ENCODE data around the gene TGFB1.

TGFB1 gene

GRCh38 chr19:41339936-41340335, 13.8 kb downstream of the TGFB1 start:
- no peak for DNase-seq

- no peak for DNase-seq
Measured at GRCh38 chr19:41335467-41335866, 18.3 kb downstream of the TGFB1 start.

GRCh38 chr19:41334793-41335192, 18.9 kb downstream of the TGFB1 start:
- no peak for DNase-seq

GRCh38 chr19:41332468-41332867, 21.3 kb downstream of the TGFB1 start:
- DNase-seq, result no peak

- no peak for DNase-seq
Measured at GRCh38 chr19:41332000-41332399, 21.7 kb downstream of the TGFB1 start.

- no peak for DNase-seq
Measured at GRCh38 chr19:41330946-41331678, 22.6 kb downstream of the TGFB1 start.

GRCh38 chr19:41330481-41330880, 23.2 kb downstream of the TGFB1 start:
- DNase-seq, result no peak

- DNase-seq, result no peak
Measured at GRCh38 chr19:41328842-41329225, 24.9 kb downstream of the TGFB1 start.

- DNase-seq, result no peak
Measured at GRCh38 chr19:41328157-41328841, 25.4 kb downstream of the TGFB1 start.

GRCh38 chr19:41327576-41328156, 26.1 kb downstream of the TGFB1 start:
- peak; percentile 90 for DNase-seq

GRCh38 chr19:41327076-41327575, 26.6 kb downstream of the TGFB1 start:
- no peak for DNase-seq

GRCh38 chr19:41325947-41326706, 27.6 kb downstream of the TGFB1 start:
- no peak for DNase-seq

- no peak for DNase-seq
Measured at GRCh38 chr19:41325640-41325946, 28.1 kb downstream of the TGFB1 start.

- DNase-seq, result no peak
Measured at GRCh38 chr19:41324921-41325639, 28.6 kb downstream of the TGFB1 start.

- DNase-seq, result no peak
Measured at GRCh38 chr19:41324231-41324702, 29.5 kb downstream of the TGFB1 start.

- DNase-seq, result no peak
Measured at GRCh38 chr19:41323430-41324125, 30.1 kb downstream of the TGFB1 start.

- no peak for DNase-seq
Measured at GRCh38 chr19:41323023-41323422, 30.7 kb downstream of the TGFB1 start.

- no peak for DNase-seq
Measured at GRCh38 chr19:41322451-41322850, 31.3 kb downstream of the TGFB1 start.

GRCh38 chr19:41321600-41322270, 32.0 kb downstream of the TGFB1 start:
- DNase-seq, result no peak

GRCh38 chr19:41321204-41321599, 32.5 kb downstream of the TGFB1 start:
- no peak for DNase-seq

- DNase-seq, result no peak
Measured at GRCh38 chr19:41320568-41320967, 33.2 kb downstream of the TGFB1 start.

Measured in central memory CD4-positive, alpha-beta T cell (primary cell).